Posterior vena cava (tissue), 2 donors: ENCODE data around the gene RMP24.
"Not testable (repeated sequence)": the region's sequence is repeated elsewhere in the genome, so short reads cannot be mapped to it uniquely, and the experiment has no call there.

Experiments
- DNase-seq: peaks from one replicate; pipeline ENCODE4 v3.0.0-alpha.2; 2020; ENCODE audit warnings: low spot score
- intact Hi-C, 2 donors: fragments of 100-400 bp; cut with DNase I; formaldehyde crosslinking; loops; one replicate each; pipeline versions ENCODE4 v1.14.1 to v1.14.2; 2022 to 2023
- donor health status: DM: yes; HTN: yes; CAD: no.
- donor health status: DM: yes; HTN: yes; CAD: no.

Gene RMP24

DNA sequence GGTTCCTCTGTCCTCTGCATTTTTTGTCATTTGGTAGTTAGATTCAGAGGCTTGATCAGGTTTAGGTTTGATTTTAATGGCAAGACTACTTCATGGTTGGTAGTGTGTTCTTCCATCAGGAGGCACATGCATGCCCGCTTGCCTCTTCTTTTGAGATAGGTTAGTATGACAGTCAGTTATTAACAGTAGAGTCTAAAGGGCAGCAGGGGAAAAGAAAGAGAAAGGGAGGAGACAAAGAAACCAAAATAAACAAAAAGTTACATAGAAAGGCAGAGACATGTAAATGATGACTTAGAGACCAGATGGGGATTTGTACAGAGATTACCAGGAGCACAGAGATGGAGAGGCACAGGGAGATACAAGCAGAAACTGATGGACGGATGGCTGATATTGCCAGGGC is 10.2 kb upstream of the RMP24 start:
- intact Hi-C loops, result no loop called here
- no peak for DNase-seq

DNA sequence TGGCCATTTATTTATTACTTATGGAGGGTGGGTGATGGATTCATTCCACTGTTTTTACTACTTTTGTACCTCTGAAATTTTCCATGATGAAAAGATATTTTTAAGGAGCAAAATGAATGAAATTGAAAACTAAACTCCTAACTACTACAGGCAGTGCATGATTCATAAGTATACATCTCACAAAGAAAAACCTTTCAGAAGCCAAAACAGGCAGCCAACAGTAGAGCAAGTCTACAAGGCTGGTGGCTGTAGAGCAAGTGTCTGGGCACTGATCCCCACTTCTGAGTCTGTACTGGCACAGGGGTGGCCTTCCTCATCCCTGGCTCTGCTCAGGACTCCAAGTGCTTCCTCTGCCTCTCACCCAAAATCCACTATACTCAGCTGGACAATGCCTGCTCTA is 8.2 kb upstream of the RMP24 start:
- DNase-seq, result no peak
- intact Hi-C loops, result no loop called here

DNA sequence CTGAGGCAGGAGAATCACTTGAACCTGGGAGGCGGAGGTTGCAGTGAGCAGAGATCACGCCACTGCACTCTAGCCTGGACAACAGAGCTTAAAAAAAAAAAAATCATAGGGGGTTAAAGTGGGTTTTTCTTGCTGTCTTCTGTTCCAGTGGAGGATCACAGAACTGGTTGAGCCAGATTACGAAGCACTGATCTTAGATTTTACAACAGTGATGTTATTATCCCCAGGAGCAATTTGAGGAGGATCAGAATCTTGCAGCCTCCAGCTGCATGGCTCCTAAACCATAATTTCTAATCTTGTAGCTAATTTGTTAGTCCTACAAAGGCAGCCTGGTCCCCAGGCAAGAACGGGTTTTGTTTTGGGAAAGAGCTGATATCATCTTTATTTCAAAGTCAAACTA is 4.6 kb upstream of the RMP24 start:
- intact Hi-C loops, DNase-seq: not testable (repeated sequence)

DNA sequence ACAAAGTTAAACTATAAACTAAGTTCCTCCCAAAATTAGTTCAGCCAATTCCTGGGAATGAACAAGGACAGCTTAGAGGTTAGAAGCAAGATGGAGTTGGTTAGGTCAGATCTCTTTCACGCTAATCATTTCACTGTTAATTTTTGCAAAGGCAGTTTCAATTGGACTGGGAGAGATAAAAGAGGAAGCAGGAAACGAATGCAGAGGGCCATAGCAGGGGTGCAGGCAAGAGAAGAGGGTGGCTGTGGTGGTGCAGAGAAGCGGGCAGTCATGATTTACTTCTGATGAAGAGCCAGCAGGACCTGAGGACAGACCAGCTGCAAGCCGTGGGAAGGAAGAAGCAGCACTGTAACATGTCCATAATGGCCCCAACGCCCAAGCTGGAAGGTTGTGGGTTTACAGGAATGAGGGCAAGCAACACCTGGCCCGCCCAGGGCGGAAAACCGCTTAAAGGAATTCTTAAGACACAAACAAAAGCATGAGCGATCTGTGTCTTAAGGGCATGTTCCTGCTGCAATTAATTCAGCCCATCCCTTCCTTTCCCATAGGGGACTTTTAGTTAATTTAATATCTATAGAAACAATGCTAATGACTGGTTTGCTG is 4.1 kb upstream of the RMP24 start:
- intact Hi-C loops, result no loop called here
- DNase-seq, result no peak

DNA sequence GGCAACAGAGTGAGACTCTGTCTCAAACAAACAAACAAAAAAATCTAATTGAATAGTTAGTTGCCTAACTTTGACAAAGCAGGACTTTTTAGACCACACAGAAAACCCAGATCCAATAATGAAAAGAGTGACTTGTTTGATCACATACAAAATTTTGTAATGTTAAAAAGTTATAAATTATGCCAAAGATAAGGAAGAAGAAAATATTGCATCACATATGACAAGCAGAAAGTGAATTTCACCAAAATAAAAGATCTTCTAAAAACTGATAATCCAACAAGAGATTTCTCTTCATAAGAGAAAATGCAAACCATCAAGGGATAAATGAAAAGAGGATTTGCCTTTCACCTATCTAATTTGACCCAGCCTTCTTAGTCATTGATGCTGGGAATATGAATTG is 2.8 kb upstream of the RMP24 start:
- intact Hi-C loops, result no loop called here
- no peak for DNase-seq

DNA sequence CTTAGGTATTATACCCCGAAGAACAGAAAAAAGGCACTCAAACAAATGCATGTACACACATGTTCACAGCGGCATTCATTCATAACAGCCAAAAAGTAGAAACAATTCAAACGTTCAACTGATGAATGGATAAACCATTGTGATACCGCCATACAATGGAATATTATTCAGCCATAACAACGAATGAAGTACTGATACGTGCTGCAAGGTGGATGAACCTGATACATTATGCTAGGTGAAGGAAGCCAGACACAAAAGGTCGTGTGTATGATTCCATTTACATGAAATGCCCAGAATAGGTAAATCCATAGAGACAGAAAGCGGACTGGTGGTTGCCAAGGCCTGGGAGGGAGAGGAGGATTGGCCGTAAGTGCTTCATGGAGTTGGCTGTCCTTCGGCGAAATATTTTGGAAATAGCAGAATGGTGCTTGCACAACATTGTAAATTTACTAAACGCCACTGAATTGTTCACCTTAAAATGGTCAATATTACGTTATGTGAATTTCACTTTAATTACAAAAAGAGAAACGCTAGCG is 750 bp upstream of the RMP24 start:
- DNase-seq, result no peak
- intact Hi-C loops, result no loop called here

DNA sequence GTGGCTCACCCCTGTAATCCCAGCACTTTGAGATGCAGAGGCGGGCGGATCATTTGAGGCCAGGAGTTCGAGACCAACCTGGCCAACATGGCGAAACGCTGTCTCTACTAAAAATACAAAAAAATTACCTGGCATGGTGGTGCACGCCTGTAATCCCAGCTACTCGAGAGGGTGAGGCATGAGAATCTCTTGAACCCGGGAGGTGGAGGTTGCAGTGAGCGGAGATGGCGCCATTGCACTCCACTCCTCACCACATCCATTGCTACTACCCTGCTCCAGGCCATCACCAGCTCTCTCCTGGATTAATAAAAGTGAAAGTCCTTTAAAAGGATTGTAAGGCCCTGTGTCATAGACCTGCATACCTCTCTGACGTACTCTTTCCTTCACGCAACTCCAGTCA is 1.2 kb downstream of the RMP24 start:
- intact Hi-C loops, result no loop called here
- no peak for DNase-seq

DNA sequence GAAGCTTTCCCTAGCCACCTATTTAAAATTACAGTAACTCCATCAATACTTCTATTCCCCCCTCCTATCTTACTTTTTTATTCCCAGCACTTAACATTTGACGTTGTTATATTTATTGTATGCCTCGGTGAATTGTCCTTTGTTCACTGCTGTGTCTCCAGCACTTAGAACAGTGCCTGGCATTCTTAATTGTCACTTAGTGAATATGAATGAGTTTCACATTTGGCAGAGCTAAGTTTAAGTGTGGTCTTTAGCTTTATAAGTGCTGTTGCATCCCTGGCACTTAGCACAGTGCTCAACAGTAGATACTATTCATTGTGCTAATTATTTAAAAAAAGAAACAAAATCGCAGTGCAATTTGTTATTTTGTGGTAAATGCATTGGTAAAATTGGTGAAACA is 1.7 kb downstream of the RMP24 start:
- intact Hi-C loops, result no loop called here
- no peak for DNase-seq

DNA sequence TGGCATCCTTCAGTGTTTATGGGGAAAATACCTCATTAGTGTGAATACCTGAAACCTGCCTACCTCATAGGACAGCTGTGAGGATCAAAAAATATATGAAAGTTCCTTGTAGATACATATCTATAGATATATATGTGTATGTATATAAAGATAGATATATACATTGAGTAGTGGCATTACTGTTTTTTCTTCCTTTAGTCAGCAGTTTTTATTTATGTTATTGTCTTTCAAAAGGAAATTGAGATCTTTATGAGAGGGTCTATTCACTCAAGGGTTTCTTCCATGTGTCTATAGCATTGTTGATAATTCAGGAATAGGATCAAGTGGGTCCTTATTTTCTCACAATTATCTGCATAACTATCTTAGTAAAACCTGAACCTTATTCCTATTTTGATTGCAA is 6.6 kb downstream of the RMP24 start:
- intact Hi-C loops, result no loop called here
- no peak for DNase-seq

DNA sequence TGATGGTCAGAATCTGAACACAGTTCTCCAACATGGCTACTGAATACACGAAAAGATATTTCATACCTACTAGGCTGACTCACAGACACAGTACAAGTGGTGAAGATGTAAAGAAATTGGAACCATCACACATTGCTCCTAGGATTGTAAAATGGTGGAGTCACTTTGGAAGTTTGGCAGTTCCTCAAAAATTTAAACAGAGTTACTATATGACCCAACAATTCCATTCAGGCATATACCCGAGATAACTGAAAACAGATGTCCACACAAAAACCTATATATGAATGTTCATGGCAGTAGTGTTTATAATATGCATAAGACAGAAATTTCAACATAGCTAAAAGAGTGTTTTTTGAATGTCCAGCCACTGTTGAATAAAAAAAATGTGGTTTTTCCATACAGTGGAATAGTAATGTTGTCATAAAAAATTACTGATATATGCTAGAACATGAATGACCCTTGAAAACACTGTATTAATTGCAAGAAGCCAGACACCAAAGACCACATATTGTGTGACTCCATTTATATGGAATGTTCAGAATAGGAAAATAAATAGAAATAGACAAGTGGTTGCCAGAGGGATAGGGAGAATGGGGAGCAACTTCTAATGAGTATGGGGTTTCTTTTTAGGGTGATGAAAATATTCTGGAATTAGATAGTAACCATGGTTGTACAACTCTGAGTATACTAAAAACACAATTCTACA is 10.1 kb downstream of the RMP24 start:
- intact Hi-C loops, result no loop called here
- no peak for DNase-seq

DNA sequence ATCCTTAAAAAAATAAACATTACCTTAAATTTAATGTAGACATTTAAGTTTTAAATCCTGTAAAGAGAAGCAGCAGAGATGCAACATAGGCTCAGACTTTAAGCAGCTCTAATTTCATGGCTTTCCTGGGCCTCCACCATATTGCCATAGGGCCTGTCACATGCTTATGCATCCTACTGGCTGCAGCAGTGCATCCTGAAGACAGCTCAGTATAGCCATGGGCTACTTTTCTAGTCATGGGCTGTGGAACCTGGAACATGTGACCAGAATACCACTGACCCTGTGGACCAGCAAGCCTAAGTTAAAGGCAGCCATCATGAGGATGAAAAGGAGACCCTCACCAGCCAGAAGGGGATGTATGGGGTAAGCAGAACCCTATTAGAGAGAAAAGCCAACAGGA is 10.7 kb downstream of the RMP24 start:
- intact Hi-C loops, result no loop called here
- DNase-seq, result no peak

DNA sequence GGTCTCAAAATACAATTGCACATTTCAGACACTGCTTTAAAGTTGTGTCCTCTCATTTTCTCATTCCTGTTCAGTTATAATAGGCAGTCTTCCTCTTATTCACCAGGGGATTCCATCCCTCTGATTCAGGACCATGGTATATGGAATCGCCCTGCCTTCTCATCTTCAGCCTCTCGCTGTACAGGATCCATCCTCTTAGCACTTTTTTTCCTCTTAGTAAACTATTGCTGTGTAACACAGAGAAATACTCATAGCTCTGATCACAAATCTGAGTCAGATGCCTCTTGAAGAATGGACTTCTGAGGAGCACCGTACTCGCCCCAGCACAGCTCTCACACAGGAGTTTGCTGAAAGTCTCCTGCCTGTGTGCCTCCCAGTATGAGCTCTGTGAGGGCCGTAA is 11.3 kb downstream of the RMP24 start:
- DNase-seq, result no peak
- intact Hi-C loops, result no loop called here

DNA sequence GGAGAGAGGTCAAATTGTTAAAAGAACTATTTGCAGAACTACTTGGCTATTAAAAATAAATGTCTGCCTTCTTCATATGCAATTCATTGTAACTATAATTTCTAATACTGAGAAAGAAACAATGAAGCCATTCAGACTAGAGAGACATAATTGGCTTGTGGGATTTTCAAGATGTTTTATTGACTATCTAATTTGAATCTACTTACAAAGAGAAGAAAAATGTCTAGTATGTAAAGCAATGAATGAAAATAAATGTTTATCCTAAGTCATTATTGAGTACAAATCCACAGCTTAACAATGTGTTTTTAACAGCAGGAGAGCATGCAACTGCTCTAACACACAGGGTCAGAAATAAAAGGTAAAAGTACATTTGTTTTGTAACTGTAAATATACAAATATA is 19.2 kb downstream of the RMP24 start:
- DNase-seq, result no peak
- intact Hi-C loops, result no loop called here

DNA sequence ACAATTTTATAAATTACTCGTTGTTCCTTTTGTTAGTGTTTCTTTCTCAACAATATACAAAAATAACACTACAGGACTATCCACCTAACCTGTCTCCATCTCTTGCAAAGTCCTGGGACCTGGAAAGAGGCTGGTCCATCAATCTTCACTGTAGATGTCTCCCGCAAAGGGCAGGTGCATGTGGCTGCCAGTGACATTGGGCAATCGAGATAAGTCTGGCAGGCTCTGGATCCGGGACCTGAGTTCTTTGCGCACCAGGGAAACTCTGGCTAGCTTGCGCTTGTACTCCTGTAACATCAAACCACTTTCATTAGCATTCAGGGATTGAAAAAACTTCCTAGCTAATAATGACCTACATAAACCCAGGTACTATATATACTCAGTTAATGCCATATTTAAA is 20.5 kb downstream of the RMP24 start:
- DNase-seq, result no peak
- intact Hi-C loops, result no loop called here

DNA sequence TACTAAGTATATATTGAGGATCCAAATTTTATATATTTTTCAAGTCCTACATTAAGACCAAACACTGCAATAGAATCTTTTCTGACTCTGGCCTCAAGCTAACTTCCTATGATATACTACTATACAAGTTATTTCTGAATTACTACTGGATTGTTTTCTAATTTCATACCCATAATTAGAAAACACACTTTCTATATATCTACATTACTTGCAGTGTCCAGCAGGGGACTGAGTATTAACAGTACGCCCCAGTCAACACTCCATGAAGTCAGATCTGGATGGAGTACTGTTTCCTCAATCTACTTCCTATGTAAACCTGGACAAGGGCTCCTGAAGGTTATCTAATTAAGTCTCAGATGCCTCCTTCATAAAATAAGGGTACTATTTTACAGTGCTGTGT is 26.5 kb downstream of the RMP24 start:
- intact Hi-C loops, result no loop called here
- no peak for DNase-seq

DNA sequence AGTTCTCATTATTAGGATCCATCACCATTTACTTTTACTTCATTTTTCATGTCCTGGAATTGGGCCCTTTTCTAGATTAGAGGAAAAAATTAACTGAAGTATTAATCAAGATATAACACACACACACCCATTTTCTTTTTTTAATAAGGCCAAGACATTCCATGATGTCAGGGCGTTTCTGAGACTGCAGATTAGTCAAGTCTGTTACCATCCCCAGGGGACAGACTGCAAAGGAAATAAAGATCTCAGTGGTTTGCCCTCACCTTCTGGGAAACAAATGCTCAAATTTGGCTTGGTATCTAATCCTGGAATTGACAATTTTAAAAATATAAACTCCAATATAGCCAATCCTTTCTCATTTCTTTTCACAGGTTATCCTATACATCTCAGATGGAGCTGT is 27.4 kb downstream of the RMP24 start:
- no peak for DNase-seq
- intact Hi-C loops, result no loop called here

DNA sequence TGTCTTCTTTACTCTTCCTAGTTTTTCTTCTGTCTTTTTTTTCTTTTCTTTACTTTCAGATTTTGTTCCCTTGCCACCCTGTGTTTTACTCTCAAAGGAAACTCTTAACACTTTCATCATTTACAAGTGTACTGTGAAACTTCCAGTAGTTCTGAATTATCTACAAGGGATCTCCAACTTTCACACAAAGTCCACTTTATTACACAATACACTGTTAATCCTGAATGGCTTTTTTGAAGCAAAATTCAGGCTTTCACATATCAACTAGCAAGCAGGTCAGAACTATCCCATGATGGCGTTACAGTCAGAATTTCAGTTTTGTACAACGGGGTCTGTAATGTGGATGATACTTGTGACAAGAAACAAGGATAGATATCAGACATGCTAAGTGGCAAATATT is 34.5 kb downstream of the RMP24 start:
- intact Hi-C loops, result no loop called here
- DNase-seq, result no peak

DNA sequence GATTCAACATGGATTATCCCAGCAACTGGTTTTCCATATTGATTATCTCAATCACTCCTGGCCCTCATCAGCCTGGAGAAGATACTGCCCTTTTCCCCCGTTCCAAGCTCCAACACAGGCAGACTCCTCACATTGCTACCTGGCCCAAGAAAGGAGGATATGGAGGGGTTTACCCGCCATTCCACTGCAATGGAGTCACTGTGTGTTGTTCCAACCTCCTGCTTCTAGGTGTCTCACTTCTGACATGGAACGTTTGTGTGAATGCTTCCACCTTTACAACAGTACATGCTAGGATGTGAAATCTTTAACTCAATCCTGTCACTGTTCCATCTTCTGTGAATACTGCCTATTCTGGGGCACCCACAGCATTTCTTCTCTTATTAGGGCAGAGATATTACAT is 36.7 kb downstream of the RMP24 start:
- intact Hi-C loops, result no loop called here
- DNase-seq, result no peak

DNA sequence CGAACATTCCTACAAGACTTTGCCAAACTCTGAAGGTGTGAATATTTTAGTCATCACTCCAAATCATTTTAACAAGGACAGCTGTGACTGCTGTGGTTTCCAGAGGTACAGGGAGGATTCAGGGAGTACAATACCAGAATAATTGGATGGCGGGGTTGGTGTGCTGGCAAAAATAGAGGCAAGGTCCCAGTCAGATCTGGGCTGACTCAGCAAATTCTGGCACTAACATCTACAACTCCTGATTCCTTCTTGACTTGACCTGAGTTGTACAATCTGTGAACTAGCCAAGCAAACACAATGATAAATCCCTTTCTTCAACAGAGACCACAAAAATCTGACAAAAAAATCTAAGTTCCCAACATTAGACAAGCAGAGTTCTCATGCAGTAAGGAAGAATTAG is 40.4 kb downstream of the RMP24 start:
- DNase-seq, result no peak
- intact Hi-C loops, result loop anchor here in 1 of 2 donors (10.0 kb wide), 1 partner anchor 1492 kb away; no protein-coding TSS in a partner anchor

DNA sequence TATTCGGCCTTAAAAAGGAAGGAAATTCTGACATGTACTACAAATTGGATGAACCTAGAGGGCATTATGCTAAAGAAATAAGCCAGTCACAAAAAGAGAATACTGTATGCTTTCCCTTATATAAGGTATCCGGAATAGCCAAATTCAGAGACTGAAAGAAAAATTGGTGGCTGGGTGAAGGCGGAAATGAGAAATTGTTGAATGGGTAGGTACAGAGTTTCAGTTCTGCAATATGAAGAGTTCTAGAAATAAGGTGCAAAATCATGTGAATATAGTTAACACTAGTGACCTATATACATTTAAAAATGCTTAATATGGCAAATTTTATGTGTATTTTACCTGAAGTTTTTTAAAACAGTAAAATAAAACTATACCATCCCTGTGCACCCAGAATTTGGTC is 43.1 kb downstream of the RMP24 start:
- DNase-seq, result no peak
- intact Hi-C loops, result loop anchor here (2.0 to 10.0 kb wide), 3 partner anchors 269 to 1489 kb away; no protein-coding TSS in a partner anchor

DNA sequence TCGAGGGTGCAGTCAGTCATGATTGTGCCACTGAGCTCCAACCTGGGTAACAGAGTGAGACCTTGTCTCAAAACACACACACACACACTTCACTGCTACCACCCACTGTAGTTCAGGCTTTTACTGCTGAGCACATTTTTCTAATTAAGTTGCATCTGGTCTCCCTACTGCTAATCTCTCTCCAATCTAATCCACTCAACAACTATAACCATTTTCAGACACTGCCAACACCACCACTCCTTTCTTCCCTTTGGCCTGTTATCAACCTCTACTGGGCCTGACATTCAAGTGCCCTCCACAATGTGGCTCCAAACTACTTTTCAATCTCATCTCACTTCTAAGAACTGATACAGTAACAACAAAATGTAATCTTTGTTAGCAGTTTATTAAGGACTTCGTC is 44.8 kb downstream of the RMP24 start:
- DNase-seq, result no peak
- intact Hi-C loops, result loop anchor here (2.0 to 10.0 kb wide), 3 partner anchors 268 to 1488 kb away; no protein-coding TSS in a partner anchor
